SHP77 (cell line): Measurements from ENCODE around the gene TCAP.
A peak's percentile ranks its signal among the peaks of the same experiment; 100 is the strongest.

Experiments
- DNase-seq, 2 experiments: peaks; one replicate each; lab custom pipeline; 2025; lab: John Stamatoyannopoulos, UW

The TCAP gene

GRCh38 chr17:39664581-39665561 is at the start of gene TCAP:
TCAP (plus strand) TSS chr17:39665349; CDS start chr17:39665360, 11 bp downstream.
- no peak for DNase-seq

GRCh38 chr17:39615434-39615833 is 49.7 kb upstream of the TCAP start:
- DNase-seq: no peak

GRCh38 chr17:39617100-39617445 is 48.1 kb upstream of the TCAP start:
- DNase-seq: no peak

GRCh38 chr17:39617446-39618245 is 47.5 kb upstream of the TCAP start:
- peak in 1 of 2 experiments; percentile 47 for DNase-seq

GRCh38 chr17:39618246-39618913 is 46.8 kb upstream of the TCAP start:
- DNase-seq: no peak

GRCh38 chr17:39618956-39619785 is 46.0 kb upstream of the TCAP start:
- no peak for DNase-seq

- DNase-seq: no peak
Observed at GRCh38 chr17:39619786-39620101, 45.4 kb upstream of the TCAP start.

- peak; percentile 80 to 89 for DNase-seq
Observed at GRCh38 chr17:39621523-39622379, 43.4 kb upstream of the TCAP start.

- DNase-seq: peak; percentile 66 to 69
Observed at GRCh38 chr17:39622380-39623006, 42.7 kb upstream of the TCAP start.

GRCh38 chr17:39623356-39623950 is 41.7 kb upstream of the TCAP start:
- peak; percentile 61 to 75 for DNase-seq

- DNase-seq: no peak
Observed at GRCh38 chr17:39624313-39624712, 40.8 kb upstream of the TCAP start.

- no peak for DNase-seq
Observed at GRCh38 chr17:39625198-39625785, 39.9 kb upstream of the TCAP start.

GRCh38 chr17:39626171-39627046 is 38.7 kb upstream of the TCAP start, which contains the start of gene PPP1R1B:
PPP1R1B (plus strand) TSS chr17:39626952; CDS start chr17:39627393, 441 bp downstream.
- no peak for DNase-seq

- DNase-seq: no peak
Observed at GRCh38 chr17:39627047-39627711, 38.0 kb upstream of the TCAP start.

GRCh38 chr17:39627712-39628516 is 37.2 kb upstream of the TCAP start:
- no peak for DNase-seq

- DNase-seq: no peak
Observed at GRCh38 chr17:39628655-39629493, 36.3 kb upstream of the TCAP start.
